ENCODE results near the gene KIAA0753.

- TF ChIP-seq GATA2 (CRISPR knock-in tag; IDR thresholded peaks at IDR 0.05) (no peak), CTCF (IDR thresholded peaks at IDR 0.05) (no peak), MAX (IDR thresholded peaks at IDR 0.05; ENCODE audit: low read depth) (no peak), POLR2AphosphoS5 (IDR thresholded peaks at IDR 0.05; ENCODE audit: low read depth, low read length) (no peak), NFIC (IDR thresholded peaks at IDR 0.05; ENCODE audit: borderline replicate concordance) (no peak), PBX3 (IDR thresholded peaks at IDR 0.05) (no peak), RAD21 (IDR thresholded peaks at IDR 0.05; ENCODE audit: low read length) (no peak), EP300 (IDR thresholded peaks at IDR 0.05; ENCODE audit: borderline replicate concordance in 1 of 2, low read depth in 1 of 2, low read length in 1 of 2) (no peak), ELF1 (IDR thresholded peaks at IDR 0.05) (no peak)
Observed at GRCh38 chr17:6570731-6571451, 69.6 kb downstream of the KIAA0753 start.

Data from SK-N-SH (cell line).